NCI-H526 treated with DMSO at 0.1 percent for 48 hours (cell line): ENCODE measurements around the gene MBP.

Experiments used
- DNase-seq: peaks from one replicate; lab custom pipeline; 2025; lab: John Stamatoyannopoulos, UW

Gene MBP

DNA sequence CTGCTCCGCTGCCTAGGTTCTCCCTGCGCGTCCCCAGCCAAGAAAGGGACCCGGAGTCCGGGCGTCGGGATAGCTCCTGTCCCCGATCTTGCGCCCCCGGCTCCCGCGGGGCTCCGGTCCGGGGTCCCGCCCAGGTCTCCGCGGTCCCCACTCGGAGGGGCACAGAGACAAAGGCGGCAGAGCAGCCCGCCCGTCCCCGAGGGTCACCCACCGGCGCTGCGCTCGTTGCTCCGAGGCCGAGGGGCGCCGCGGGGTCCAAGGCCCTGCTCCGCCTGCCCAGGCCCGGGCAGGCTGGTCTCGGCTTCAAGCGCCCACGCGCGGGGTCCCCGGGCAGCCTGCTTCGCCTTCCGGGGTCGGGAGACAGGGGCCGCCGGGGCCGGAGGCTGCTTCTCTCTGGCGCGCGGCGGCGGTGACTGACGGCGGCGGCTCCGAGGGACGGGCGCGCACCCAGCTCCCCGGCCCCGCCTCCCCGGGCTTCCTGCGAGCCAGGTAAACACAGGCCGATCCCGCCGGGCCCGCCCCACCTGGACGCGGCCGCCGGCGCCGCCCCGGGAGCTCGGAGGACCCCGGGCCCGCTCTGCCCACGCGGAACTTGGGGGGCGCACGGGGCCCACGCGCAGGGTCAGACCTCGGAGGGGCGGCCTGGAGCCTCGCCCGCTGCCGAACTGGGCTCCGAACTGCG is at the start of gene MBP:
Gene MBP, minus strand, starts transcription at position 415 of the 682 bp plus-strand sequence. CDS start 27,522 bp downstream, outside the sequence.
- peak; percentile 19 for DNase-seq

DNA sequence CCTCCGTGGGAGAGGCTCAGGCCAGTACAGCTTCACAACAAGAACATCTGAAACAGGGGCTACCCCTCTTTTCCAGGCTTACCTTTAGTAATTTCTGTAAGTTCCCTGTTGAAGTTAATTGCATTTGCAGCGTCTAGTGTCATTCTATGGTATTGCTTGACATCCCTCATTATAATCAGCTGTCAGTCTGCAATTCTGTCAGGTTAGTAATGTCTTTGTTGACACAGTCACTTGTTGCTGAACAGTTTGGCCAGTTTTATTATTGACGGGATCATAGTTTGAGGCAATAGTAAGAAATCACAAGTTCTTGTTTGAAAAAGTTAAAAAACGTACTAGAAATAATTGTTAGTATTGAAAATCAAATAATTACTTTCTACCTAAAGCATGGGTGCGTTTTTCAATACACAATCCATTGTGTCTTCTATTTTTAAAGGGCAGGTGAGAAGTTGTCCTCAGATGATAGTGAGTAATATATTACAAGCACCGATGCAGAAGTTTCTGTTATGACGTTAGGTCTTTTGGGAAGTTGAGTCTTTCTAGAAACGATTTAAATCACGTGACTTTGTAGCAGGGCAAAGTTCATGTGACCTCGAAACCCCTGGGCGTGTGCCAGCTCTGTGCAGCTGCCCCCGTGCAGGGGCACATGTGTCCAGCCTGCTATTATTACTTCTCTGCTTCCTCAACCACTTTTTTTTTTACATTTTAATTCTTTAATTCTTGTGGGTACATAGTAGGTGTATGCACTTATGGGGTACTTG is 49.5 kb upstream of the MBP start:
- DNase-seq = no peak

DNA sequence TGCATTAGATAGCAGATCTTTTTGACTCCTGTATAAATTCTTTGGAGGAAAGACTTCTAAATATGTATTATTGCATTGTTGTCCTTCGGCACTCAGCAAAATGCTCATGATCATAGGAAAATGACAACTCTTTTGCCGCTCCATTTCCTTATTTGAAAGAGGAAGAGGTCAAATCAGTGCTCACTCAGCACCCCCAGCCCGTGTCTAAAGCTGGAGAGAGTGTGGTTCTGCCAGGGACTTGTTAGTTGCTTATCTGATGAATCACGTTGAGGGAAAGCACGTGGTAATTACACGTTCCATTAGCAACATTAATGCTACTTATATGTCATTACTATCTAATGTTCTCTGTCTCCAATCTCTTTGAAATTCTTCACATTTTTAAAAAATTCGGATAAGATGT is 46.0 kb upstream of the MBP start:
- no peak for DNase-seq

- no peak for DNase-seq
Measured at GRCh38 chr18:77177009-77177408, 44.4 kb upstream of the MBP start.

DNA sequence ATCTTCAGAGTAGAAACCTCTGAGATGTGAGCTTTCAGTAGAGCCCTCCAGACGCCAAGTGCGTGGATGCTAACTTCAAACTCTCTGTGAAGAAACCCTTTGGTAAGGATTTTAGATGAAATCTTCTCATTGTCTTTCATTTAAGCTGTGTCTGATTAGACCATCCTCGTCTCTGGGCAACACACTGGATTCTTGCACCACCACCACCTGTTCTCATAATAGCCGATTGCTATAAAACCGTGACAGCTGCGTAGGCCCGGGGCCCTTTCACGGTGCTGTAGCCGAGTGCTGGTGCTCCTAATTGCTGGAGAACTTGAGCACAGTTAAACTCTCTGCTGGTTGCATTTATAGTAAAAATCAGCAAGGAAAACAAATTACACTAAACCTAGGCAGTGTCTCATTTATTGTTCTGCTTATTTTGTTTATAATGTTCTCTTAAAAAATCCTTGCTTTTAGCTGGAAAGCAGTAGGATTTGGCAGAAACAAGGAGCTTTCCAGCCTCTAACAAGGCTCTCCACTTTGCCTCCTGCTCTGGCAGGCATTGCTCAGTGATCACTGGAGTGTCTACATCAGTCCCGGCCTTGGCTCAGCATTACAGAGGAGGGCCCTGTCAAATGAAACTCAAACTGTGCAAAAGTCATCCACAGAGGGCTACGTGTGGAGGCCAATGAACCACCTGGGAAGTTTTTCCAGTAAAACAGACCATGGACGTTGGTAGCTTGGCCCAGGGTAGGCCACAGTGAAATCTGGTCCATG is 40.9 kb upstream of the MBP start:
- DNase-seq = no peak

DNA sequence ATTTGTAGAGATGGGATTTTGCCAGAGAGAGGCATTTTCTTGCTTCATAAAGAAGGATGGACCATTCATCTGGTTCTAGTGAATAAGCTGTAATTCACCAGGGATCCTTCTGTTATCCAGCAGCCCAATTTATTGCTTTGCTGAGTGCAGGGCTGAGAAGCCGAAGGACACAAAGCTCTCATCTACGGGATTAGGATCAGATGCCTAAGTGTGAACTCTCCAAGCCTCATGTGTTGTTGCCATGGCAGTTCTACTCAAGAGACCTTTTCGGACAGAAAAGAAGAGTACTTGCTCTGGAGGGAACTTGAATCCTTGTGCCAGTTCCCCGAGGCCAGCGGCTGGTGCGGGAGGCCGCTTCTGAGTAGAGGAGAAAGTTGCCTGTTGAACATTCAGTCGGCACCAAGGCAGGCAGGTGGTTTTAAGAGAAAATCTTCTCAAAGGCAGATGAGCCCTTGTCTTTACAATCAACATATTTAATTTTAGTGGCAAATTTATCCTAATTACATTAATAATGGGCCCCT is 38.4 kb upstream of the MBP start:
- no peak for DNase-seq

DNA sequence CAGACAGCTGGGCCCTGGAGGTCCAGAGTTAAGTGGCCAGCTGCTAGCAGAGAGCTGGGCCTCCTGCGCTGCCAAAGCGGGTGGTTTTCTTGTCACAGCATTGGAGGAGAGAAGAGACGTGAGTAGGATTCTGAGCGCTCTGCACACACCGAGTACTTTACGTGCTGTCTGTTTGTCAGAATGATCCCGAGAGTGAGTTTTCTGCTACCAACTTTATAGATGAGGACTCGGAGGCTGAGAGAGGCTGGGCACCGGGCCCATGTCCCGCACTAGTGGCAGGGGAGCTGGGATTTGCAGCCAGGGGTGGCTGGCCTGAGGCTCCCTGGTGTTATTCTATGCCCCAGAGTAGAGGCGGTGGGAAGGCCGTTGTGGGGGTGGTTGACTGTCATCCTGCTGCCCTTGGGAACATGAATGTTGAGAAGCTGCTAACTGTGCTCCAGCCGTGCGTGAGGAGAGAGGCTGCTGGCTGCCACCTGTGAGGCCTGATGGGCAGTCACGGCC is 36.3 kb upstream of the MBP start:
- no peak for DNase-seq

DNA sequence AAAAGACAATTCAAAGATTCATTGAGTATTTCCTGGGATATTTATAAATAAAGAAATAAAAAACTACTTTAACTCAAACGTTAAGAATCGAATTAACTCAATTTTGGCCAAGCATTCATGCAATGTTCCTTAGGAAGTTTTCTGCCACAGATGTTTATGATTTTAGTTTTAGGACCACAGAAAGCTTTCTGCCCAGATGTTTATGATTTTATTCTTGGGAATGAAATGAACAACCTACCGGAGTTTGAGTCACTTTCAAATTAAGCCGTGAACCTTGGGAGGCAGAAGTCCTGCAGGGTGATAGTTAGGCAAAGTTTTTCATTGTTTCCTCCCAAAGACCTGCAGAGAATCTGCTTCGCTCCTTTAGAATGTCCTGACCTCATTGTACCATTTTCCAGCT is 34.7 kb upstream of the MBP start:
- DNase-seq = no peak

- DNase-seq = no peak
Measured at GRCh38 chr18:77166523-77166922, 33.9 kb upstream of the MBP start.

- no peak for DNase-seq
Measured at GRCh38 chr18:77165503-77166188, 33.1 kb upstream of the MBP start.

- no peak for DNase-seq
Measured at GRCh38 chr18:77164763-77165485, 32.3 kb upstream of the MBP start.

DNA sequence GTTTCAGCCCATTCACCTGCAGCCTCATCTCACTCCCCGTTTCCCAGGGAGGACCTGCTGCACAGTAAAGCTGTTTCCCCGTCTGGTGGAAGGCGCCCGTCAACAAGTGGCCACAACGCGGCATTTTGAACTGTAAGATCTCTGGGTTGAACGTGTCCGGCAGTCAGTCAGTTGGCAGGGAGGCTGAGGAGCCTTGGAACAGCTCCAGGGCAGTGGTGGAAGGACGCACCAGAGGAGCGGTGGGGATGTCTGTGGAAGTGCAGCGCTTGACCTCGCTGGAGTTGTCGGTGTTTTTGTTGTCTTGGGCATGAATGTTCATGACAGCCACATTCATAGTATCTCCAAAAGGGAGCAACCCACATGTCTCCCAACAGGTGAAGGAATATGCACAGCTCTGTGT is 31.4 kb upstream of the MBP start:
- no peak for DNase-seq

DNA sequence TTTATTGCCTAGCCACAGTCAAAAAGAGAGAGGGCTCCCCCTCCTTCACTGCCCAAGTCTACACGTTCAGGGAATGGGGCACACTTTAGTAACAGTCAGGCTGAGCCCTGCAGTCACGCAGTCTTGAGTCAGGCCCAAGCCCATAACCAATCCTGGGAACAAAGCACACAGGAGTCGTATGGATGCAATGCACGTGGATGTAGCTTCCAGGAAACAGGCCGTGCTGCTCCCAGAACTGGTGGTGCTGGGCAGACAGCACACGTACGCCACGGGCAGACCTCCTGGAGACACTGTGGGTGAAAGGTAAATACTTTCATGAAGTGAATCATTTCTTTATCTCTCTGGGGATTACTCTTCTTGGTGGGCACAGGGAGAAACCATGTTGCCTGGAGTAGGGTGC is 30.0 kb upstream of the MBP start:
- no peak for DNase-seq

DNA sequence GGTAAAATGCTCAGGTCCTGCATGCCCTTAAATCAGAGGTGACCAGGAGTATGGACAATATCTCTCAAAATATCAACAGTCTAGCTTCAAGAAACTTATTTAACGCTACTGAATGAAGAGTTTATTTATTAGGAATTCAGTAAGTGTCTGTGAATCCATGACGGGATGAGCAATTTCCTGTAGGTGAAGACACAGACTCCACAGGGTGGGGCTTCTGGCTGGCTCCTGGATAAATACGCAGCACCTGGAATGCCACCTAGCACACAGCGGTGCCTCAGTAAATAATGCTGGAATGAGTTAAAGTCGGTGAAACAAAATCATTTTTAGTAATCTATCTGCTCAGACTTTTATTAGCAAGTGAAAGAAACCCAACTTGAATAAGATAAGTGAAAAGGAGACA is 29.4 kb upstream of the MBP start:
- no peak for DNase-seq

GRCh38 chr18:77161383-77161782 is 28.8 kb upstream of the MBP start:
- no peak for DNase-seq

GRCh38 chr18:77160515-77160914 is 27.9 kb upstream of the MBP start:
- DNase-seq = no peak

GRCh38 chr18:77157312-77157711 is 24.7 kb upstream of the MBP start:
- DNase-seq = no peak

- no peak for DNase-seq
Measured at GRCh38 chr18:77155031-77155430, 22.4 kb upstream of the MBP start.

- no peak for DNase-seq
Measured at GRCh38 chr18:77153404-77153803, 20.8 kb upstream of the MBP start.

- DNase-seq = peak; percentile 80
Measured at GRCh38 chr18:77151772-77152520, 19.4 kb upstream of the MBP start.
